Left renal cortex interstitium (tissue), 4 donors: ENCODE measurements around the gene MAML2. TPM values are rescaled to one million over a fixed set of nuclear protein-coding genes. Genes with fewer than 3 reads are reported as not detected.
"Not testable (repeated sequence)": the region's sequence is repeated elsewhere in the genome, so short reads cannot be mapped to it uniquely, and the experiment has no call there.

Source experiments
- DNase-seq, 4 donors: peaks; one replicate each; pipeline ENCODE4 v3.0.0-alpha.2; 2013; ENCODE audit warnings: low read depth in 4 of 4, low spot score in 2 of 4, missing footprints in 1 of 4
- polyA plus RNA-seq, 4 donors: library from polyadenylated mRNA; unstranded; fragments of 120-200 nt; gene quantifications; one replicate each; pipeline ENCODE4 v1.2.1, GENCODE V29; 2013; ENCODE audit not compliant: insufficient read length in 4 of 4

The MAML2 gene
- polyA plus RNA-seq, 4 donors = 27.5 to 31.0 (median 29.7) TPM

DNA sequence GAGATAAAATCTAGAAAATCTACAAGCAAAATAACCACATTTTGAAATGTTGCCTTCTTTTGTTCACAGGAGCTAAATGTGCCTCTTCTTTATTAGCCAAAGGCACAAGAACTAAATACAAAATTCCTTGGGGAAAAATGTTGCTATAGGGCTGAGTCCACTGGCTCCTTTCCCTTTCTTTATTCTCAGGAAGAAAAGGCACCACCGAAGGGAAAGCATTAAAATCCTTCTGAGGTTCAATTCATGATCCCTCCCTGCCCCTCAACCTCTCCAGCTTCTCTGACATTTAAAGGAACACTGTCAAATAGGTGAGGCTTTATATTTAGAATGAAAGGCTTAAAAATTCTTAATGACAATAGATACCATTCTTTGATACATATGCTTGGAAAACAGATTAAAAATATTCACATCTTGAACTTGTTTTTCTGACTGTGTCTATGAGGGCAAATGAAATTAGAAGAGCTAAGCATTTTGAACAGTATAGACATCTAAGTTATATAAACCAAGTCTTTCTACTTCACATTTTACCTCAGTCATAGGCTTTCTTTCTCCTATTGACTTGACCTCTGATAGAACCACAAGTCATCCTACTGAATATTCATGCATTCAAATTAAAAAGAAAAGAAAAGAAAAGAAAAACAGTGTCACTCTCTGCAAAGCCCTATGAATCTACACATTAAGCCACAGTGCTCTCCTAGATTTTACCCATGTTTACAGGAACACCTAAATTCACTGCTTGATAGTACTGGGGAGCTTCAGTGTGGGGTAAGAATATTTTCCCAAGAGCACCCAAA, 148.2 kb downstream of the MAML2 start:
- no peak for DNase-seq

DNA sequence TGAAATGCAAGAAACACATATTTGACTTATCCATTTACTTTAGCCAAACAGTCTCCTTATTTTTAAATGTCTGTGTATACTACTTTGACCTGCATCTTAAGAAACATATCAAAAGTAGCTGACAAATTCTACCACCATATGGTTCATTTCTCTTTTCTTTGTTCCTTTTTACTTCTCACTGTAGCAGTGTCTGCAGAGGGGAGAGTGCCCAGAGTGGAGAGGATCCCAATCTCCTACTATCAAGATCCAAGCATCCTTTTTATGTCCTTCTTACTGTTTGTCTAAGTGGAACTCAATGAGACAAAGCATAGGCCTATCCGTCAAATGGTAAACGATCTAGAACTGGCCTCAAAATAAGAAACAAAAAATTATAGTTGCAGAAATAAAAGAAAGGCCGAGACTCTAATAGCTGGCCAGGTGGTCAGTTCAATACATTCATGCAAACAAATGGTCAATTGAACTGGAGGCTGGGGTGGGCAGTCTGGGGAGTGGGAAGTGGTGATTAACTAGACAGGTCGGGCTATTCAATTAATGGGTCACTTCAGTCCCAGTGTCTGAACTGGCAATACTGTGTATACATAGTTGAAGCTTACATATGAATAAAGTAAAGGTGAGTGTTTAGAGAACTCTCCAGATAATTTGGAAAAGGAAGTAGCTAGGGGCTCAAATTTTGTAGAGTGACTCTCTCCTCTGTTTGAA, 149.1 kb downstream of the MAML2 start:
- DNase-seq = no peak

- DNase-seq = no peak
These were observed 151.2 kb downstream of the MAML2 start for GRCh38 chr11:96191752-96192151.

DNA sequence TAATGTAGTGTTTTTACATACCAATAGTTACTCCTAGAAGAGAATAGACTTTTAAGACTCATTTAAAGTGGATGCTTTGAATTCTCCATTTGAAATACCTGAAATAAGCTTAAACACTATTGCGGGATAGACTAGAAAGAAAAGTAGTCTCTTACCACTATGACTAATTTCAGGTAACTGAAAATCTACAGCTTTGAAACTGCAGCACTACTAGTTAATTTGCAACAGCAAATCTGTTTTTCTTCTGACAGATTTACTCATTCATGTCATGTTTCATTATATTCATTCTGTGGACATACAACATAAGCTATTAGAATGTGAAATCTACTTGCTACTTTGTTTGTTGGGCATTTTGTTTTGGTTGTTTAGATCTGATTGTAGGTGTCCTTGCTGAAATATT, 153.6 kb downstream of the MAML2 start:
- DNase-seq = no peak

GRCh38 chr11:96188243-96189006, 154.6 kb downstream of the MAML2 start:
- no peak for DNase-seq

DNA sequence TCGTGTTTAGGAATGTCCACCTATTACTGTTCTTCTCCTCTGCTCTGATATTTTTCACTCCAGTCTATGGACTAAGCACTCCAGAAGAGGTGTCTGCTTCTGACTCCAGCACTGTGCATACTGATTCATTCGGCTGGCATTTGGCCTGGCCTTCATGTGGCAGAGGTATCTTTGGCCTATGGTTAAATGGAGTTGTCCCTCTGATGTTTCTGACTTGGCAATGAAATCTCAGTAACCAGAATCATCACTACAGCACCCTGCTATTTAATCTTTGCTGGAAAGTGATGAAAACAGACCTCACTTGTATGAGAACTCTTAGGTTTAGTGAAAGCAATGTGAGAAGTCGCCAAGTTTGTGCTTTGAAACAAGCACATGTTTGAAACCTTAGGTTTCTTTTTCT, 155.2 kb downstream of the MAML2 start:
- no peak for DNase-seq

DNA sequence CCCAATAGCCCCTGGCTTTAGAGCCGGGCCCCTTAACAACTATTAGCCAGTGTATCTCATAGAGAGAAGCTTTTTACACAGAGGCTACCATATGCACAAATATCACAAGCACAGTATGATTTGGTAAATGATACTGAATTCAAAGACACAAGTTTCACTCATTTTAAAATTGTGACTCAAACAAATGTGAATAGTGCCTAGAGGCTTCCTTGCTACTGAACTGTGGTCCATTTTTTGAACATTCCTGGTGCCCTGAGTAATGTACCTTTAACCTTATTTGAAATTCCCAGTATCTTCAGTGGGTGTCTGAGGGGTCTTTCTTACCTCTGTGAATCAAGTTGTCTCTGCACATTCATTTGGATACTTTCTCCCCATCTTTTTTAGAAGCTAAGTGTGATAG, 156.2 kb downstream of the MAML2 start:
- DNase-seq = no peak

- DNase-seq = no peak
These were observed 157.7 kb downstream of the MAML2 start for GRCh38 chr11:96185220-96185768.

- DNase-seq = not testable (repeated sequence)
These were observed 162.1 kb downstream of the MAML2 start for GRCh38 chr11:96180937-96181336.

- no peak for DNase-seq
These were observed 162.7 kb downstream of the MAML2 start for GRCh38 chr11:96180341-96180740.

DNA sequence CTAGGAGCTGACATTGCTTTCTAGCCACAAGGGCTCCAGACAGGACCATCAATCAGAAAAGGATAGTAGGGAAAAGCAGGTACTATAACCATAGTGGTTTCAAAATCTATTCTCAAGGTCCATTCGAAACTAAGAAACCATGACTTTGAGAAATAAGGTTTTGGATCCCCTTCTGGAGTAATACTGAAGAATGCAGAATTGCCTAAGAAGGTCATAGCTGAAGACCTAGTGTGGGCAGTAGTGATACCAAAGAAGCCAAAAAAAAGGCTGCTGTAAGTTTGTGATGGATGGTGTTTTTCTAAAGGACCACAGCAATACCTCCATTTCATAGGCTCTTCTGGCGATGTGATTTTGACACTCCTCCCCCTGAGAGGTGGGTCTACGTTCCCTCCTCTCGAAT, 163.1 kb downstream of the MAML2 start:
- DNase-seq = no peak

DNA sequence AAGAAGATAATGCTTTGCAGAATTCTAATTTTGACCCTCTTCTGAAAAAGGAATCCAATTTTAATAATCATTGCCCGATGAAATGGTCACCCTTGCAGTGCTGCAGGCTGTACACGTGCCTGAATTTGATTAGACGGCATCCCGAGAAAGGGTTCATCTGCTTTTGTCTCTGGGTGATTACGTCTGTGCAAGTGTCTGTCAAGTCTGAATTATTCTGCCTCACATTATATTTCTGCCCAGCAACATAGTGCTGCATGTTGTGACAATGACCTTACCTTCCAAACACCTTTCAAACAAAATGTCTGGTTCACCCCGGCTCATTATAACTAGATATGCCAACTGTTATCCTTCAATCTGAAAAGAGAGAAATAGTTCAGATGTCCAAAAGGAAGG, 164.1 kb downstream of the MAML2 start:
- no peak for DNase-seq

GRCh38 chr11:96178049-96178886, 164.7 kb downstream of the MAML2 start:
- no peak for DNase-seq

DNA sequence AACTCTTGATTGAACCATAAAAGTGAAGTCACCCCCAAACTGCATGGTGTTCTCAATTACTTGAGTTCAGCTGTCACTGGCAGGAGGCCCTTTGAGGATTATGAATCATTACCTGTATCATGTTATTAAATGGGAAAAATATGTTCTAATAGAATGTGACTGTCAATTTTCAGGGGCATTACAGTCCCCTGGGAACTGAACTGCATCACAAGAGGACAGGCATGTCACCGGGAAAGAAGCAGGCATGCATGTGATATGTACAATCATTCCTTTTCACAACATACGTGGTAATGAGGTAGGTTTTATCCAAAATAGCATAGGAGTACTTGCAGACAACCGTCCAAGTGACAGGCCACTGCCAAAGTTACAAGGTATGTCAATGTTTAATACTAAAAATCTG, 165.8 kb downstream of the MAML2 start:
- DNase-seq = no peak

- no peak for DNase-seq
These were observed 169.1 kb downstream of the MAML2 start for GRCh38 chr11:96173906-96174305.

- DNase-seq = no peak
These were observed 169.6 kb downstream of the MAML2 start for GRCh38 chr11:96173422-96173821.

GRCh38 chr11:96172604-96173003, 170.4 kb downstream of the MAML2 start:
- no peak for DNase-seq

- DNase-seq = no peak
These were observed 173.7 kb downstream of the MAML2 start for GRCh38 chr11:96169250-96169649.

- no peak for DNase-seq
These were observed 174.4 kb downstream of the MAML2 start for GRCh38 chr11:96168623-96169022.

- DNase-seq = no peak
These were observed 175.2 kb downstream of the MAML2 start for GRCh38 chr11:96167787-96168186.
